ENCODE data around the gene ADAMTSL2.

ADAMTSL2 gene

GRCh38 chr9:133581513-133582343 lies 47.2 kb downstream of the ADAMTSL2 start:
- TF ChIP-seq TAF1 (IDR thresholded peaks at IDR 0.05; ENCODE audit: low read depth) (no peak), NFIC (IDR thresholded peaks at IDR 0.05) (no peak), ZBTB7A (IDR thresholded peaks at IDR 0.05; ENCODE audit: low read depth) (no peak), EP300 (IDR thresholded peaks at IDR 0.05; ENCODE audit: borderline replicate concordance) (no peak), REST (IDR thresholded peaks at IDR 0.05; ENCODE audit: low read depth) (no peak), CREB1 (IDR thresholded peaks at IDR 0.05; ENCODE audit: low read depth) (no peak), MAX (IDR thresholded peaks at IDR 0.05) (no peak), TCF12 (IDR thresholded peaks at IDR 0.05; ENCODE audit: low read depth) (no peak), EGR1 (IDR thresholded peaks at IDR 0.05) (no peak), TEAD4 (IDR thresholded peaks at IDR 0.05) (no peak), YY1 (IDR thresholded peaks at IDR 0.05; ENCODE audit: low read depth) (no peak), FOXM1 (IDR thresholded peaks at IDR 0.05; ENCODE audit: borderline replicate concordance, low read depth) (no peak), RAD21 (IDR thresholded peaks at IDR 0.05; ENCODE audit: low read depth) (no peak), CEBPB (IDR thresholded peaks at IDR 0.05) (no peak)
- TF ChIP-seq, protein P1, sequence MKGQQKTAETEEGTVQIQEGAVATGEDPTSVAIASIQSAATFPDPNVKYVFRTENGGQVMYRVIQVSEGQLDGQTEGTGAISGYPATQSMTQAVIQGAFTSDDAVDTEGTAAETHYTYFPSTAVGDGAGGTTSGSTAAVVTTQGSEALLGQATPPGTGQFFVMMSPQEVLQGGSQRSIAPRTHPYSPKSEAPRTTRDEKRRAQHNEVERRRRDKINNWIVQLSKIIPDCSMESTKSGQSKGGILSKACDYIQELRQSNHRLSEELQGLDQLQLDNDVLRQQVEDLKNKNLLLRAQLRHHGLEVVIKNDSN (IDR thresholded peaks at IDR 0.05), result no peak

GRCh38 chr9:133582501-133583045 lies 48.1 kb downstream of the ADAMTSL2 start:
- no peak for TF ChIP-seq NFIC (IDR thresholded peaks at IDR 0.05)
- no peak for TF ChIP-seq FOXM1 (IDR thresholded peaks at IDR 0.05; ENCODE audit: borderline replicate concordance, low read depth)
- no peak for TF ChIP-seq CREB1 (IDR thresholded peaks at IDR 0.05; ENCODE audit: low read depth)
- no peak for TF ChIP-seq ZBTB7A (IDR thresholded peaks at IDR 0.05; ENCODE audit: low read depth)
- TF ChIP-seq YY1 (IDR thresholded peaks at IDR 0.05; ENCODE audit: low read depth), result no peak
- no peak for TF ChIP-seq EGR1 (IDR thresholded peaks at IDR 0.05)
- no peak for TF ChIP-seq TCF12 (IDR thresholded peaks at IDR 0.05; ENCODE audit: low read depth)
- no peak for TF ChIP-seq CEBPB (IDR thresholded peaks at IDR 0.05)
- no peak for TF ChIP-seq TAF1 (IDR thresholded peaks at IDR 0.05; ENCODE audit: low read depth)
- TF ChIP-seq RAD21 (IDR thresholded peaks at IDR 0.05; ENCODE audit: low read depth), result no peak
- TF ChIP-seq TEAD4 (IDR thresholded peaks at IDR 0.05), result no peak
- no peak for TF ChIP-seq EP300 (IDR thresholded peaks at IDR 0.05; ENCODE audit: borderline replicate concordance)
- no peak for TF ChIP-seq REST (IDR thresholded peaks at IDR 0.05; ENCODE audit: low read depth)

GRCh38 chr9:133583111-133583510 lies 48.6 kb downstream of the ADAMTSL2 start:
- no peak for TF ChIP-seq REST (IDR thresholded peaks at IDR 0.05; ENCODE audit: low read depth)
- no peak for TF ChIP-seq RAD21 (IDR thresholded peaks at IDR 0.05; ENCODE audit: low read depth)
- TF ChIP-seq TCF12 (IDR thresholded peaks at IDR 0.05; ENCODE audit: low read depth), result no peak
- TF ChIP-seq NFIC (IDR thresholded peaks at IDR 0.05), result no peak
- TF ChIP-seq YY1 (IDR thresholded peaks at IDR 0.05; ENCODE audit: low read depth), result no peak
- TF ChIP-seq ZBTB7A (IDR thresholded peaks at IDR 0.05; ENCODE audit: low read depth), result no peak
- TF ChIP-seq, protein P1 (IDR thresholded peaks at IDR 0.05), result no peak
- no peak for TF ChIP-seq FOXM1 (IDR thresholded peaks at IDR 0.05; ENCODE audit: borderline replicate concordance, low read depth)
- TF ChIP-seq TEAD4 (IDR thresholded peaks at IDR 0.05), result no peak
- no peak for TF ChIP-seq EP300 (IDR thresholded peaks at IDR 0.05; ENCODE audit: borderline replicate concordance)
- no peak for TF ChIP-seq CREB1 (IDR thresholded peaks at IDR 0.05; ENCODE audit: low read depth)
- no peak for TF ChIP-seq CEBPB (IDR thresholded peaks at IDR 0.05)
- TF ChIP-seq TAF1 (IDR thresholded peaks at IDR 0.05; ENCODE audit: low read depth), result no peak
- no peak for TF ChIP-seq MAX (IDR thresholded peaks at IDR 0.05)
- no peak for TF ChIP-seq EGR1 (IDR thresholded peaks at IDR 0.05)
